ENCODE data around the gene AP3B1. TPM values are rescaled to one million over a fixed set of nuclear protein-coding genes. Genes with fewer than 3 reads are reported as not detected.

The AP3B1 gene
- polyA plus RNA-seq, 3 donors, result 20.3 to 39.8 (median 24.9) TPM

DNA sequence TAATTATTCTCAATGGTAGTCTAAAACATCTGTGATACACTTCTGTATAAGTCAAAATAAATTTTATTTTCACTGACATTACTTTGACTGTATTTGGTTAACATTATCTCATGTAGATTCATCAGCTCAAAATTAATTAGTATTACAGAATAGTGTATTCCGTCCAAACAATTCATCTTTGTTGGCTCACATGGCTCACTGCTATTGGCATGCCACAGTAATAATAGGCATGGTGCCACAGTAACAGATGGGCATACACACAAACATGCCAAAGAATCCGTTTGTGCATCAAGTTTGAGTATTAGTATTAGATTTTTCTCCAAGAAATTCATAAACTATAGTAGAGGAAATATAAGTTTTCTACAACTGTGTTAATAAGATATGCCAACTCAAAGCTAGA is 14.2 kb downstream of the AP3B1 start:
- no peak for TF ChIP-seq CTCF (IDR thresholded peaks at IDR 0.05)
- H4K20me1 ChIP-seq (ENCODE audit: insufficient read depth, low read length), result peaks cover 93% of the 10 kb centered on the region
- intact Hi-C loops (cut with micrococcal nuclease), result no loop called here
- peaks cover 99% of the 10 kb centered on the region for H3K79me2 ChIP-seq (ENCODE audit: insufficient read depth, low read length)
- no peaks in the 10 kb centered on the region for H3K9me3 ChIP-seq (replicated peaks in 1 of 2; ENCODE audit: control insufficient read depth in 1 of 2, insufficient read depth in 1 of 2, low read length in 2 of 2)
- H2AFZ ChIP-seq (ENCODE audit: insufficient read depth, low read depth, low read length, poor library complexity, severe bottlenecking), result no peak overlapping the region
- Mint-ChIP-seq H3K27me3 (ENCODE audit: low read depth in 3 of 3) (no peaks in the 10 kb centered on the region), H3K27ac (no peak overlapping the region), H3K9me3 (peaks cover 0 to 8% (median 2%) of the 10 kb centered on the region in 7 donors), H3K4me1 (peaks cover 26% of the 10 kb centered on the region), H3K4me3 (no peak overlapping the region), H3K36me3 (peaks cover 17 to 27% of the 10 kb centered on the region in 2 donors)
- H3K4me2 ChIP-seq (replicated peaks; ENCODE audit: extremely low read depth, low read length, poor library complexity, severe bottlenecking), result no peak overlapping the region
- WGBS (ENCODE audit: insufficient coverage), result no CpG with 5 or more reads among the region's 2 CpGs
- H3K27me3 ChIP-seq (ENCODE audit: control insufficient read depth in 2 of 2, insufficient read depth in 2 of 2, low read length in 2 of 2), result no peaks in the 10 kb centered on the region
- H3K4me3 ChIP-seq (replicated peaks in 1 of 3; ENCODE audit: low read depth in 2 of 3, low read length in 3 of 3), result no peak overlapping the region
- H3K4me1 ChIP-seq (ENCODE audit: control insufficient read depth in 1 of 2, insufficient read depth in 2 of 2, low read length in 2 of 2), result no peaks in the 10 kb centered on the region
- no peak for DNase-seq
- H3K36me3 ChIP-seq (replicated peaks in 1 of 2; ENCODE audit: control insufficient read depth in 1 of 2, insufficient read depth in 2 of 2, low read length in 2 of 2), result peaks cover 0 to 2% of the 10 kb centered on the region in 2 donors
- H3K27ac ChIP-seq (ENCODE audit: low read depth in 1 of 2, low read length in 2 of 2), result no peak overlapping the region
- H3K9ac ChIP-seq (ENCODE audit: insufficient read depth, low read length, poor library complexity, severe bottlenecking), result no peak overlapping the region

GRCh38 chr5:78279194-78279593 is 15.3 kb downstream of the AP3B1 start:
- Histone ChIP-seq H3K4me1 (ENCODE audit: control insufficient read depth in 1 of 2, insufficient read depth in 2 of 2, low read length in 2 of 2) (no peaks in the 10 kb centered on the region), H3K9me3 (replicated peaks in 1 of 2; ENCODE audit: control insufficient read depth in 1 of 2, insufficient read depth in 1 of 2, low read length in 2 of 2) (no peaks in the 10 kb centered on the region), H3K27me3 (ENCODE audit: control insufficient read depth in 2 of 2, insufficient read depth in 2 of 2, low read length in 2 of 2) (no peaks in the 10 kb centered on the region), H3K27ac (ENCODE audit: low read depth in 1 of 2, low read length in 2 of 2) (no peak overlapping the region), H3K4me3 (replicated peaks in 1 of 3; ENCODE audit: low read depth in 2 of 3, low read length in 3 of 3) (no peak overlapping the region), H3K79me2 (ENCODE audit: insufficient read depth, low read length) (peaks cover 99% of the 10 kb centered on the region), H4K20me1 (ENCODE audit: insufficient read depth, low read length) (peaks cover 93% of the 10 kb centered on the region), H3K4me2 (replicated peaks; ENCODE audit: extremely low read depth, low read length, poor library complexity, severe bottlenecking) (no peak overlapping the region), H2AFZ (ENCODE audit: insufficient read depth, low read depth, low read length, poor library complexity, severe bottlenecking) (no peak overlapping the region), H3K36me3 (replicated peaks in 1 of 2; ENCODE audit: control insufficient read depth in 1 of 2, insufficient read depth in 2 of 2, low read length in 2 of 2) (no peaks in the 10 kb centered on the region), H3K9ac (ENCODE audit: insufficient read depth, low read length, poor library complexity, severe bottlenecking) (no peak overlapping the region)
- no peak for TF ChIP-seq CTCF (IDR thresholded peaks at IDR 0.05)
- DNase-seq, result no peak
- Mint-ChIP-seq H3K27me3 (ENCODE audit: low read depth in 3 of 3) (no peaks in the 10 kb centered on the region), H3K27ac (no peak overlapping the region), H3K4me1 (peaks cover 24% of the 10 kb centered on the region), H3K36me3 (peaks cover 13 to 21% of the 10 kb centered on the region in 2 donors), H3K4me3 (no peak overlapping the region), H3K9me3 (peaks cover 0 to 7% (median 2%) of the 10 kb centered on the region in 7 donors)
- intact Hi-C loops (cut with micrococcal nuclease), result no loop called here
- no CpG with 5 or more reads among the region's 5 CpGs for WGBS (ENCODE audit: insufficient coverage)
